Thyroid gland (tissue), 4 donors: ENCODE results near the gene FAM117B.

ENCODE experiments used
- POLR2A ChIP-seq, 2 donors: fragments of 450-650 bp; IDR thresholded peaks; one replicate each; pipeline ENCODE4 v1.6.1; 2017; ENCODE audit warnings: antibody characterized with exemption in 2 of 2, mild to moderate bottlenecking in 2 of 2, moderate library complexity in 1 of 2
- TF ChIP-seq, protein P1 (sequence below), 6 experiments: fragments of 200-600 bp in 3 of 6; fragments of 450-650 bp in 3 of 6; sonication (generic) in 3 of 6; IDR thresholded peaks; one replicate each; pipeline ENCODE4 v1.5.1; 2016 to 2019; ENCODE audit warnings: antibody characterized with exemption in 6 of 6, mild to moderate bottlenecking in 2 of 6, inconsistent platforms in 1 of 6, moderate library complexity in 1 of 6

DNA sequence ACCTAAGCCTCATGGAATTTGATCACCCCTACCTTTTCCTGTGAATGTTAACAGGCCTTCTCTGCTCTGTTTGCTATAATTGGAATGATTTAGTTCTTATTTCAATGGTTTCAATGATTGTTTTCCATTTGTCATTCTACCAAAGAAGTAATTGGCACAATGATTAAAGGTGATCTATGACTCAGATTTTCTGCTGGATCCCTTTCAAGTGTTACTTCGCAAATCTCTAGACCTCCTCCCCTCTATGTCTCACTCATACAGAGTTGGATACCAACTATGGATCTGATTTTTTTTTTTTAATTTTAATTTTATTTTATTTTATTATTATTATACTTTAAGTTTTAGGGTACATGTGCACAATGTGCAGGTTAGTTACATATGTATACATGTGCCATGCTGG is 29.6 kb upstream of the FAM117B start:
- TF ChIP-seq, protein P1, sequence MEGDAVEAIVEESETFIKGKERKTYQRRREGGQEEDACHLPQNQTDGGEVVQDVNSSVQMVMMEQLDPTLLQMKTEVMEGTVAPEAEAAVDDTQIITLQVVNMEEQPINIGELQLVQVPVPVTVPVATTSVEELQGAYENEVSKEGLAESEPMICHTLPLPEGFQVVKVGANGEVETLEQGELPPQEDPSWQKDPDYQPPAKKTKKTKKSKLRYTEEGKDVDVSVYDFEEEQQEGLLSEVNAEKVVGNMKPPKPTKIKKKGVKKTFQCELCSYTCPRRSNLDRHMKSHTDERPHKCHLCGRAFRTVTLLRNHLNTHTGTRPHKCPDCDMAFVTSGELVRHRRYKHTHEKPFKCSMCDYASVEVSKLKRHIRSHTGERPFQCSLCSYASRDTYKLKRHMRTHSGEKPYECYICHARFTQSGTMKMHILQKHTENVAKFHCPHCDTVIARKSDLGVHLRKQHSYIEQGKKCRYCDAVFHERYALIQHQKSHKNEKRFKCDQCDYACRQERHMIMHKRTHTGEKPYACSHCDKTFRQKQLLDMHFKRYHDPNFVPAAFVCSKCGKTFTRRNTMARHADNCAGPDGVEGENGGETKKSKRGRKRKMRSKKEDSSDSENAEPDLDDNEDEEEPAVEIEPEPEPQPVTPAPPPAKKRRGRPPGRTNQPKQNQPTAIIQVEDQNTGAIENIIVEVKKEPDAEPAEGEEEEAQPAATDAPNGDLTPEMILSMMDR (IDR thresholded peaks at IDR 0.05) = no peak
- TF ChIP-seq POLR2A (IDR thresholded peaks at IDR 0.05) = no peak
